ENCODE measurements around the gene RAB7B.

DNA sequence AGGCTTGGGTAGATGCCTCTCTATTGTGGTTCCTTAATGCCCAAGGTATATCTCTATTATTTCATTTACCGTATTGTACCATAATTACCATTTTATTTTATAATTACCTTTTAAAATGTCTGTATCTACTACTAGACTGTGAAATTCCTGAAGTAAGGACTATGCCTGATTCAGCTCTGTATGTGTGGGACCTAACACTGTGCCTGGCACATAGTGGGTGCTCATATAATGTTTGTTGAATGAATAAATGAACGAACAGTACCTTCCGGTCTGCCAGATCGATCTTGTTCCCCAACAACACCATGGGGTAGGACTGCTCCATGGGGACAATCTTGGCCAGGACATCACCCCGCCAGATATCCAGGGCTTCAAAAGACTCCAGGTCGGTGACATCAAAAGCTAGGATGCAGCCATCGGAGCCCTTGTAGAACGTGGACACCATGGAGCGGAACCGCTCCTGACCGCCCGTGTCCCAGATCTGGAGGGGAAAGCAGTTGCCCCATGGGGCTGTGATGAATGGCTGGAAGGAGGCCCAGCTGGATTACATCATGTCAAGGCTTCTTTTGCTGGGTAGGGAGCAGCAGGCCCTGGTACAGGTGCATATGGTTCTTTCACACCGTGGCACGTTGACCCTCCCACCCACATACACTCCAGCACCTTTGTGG is 10.8 kb downstream of the RAB7B start:
- TF ChIP-seq, protein P1, sequence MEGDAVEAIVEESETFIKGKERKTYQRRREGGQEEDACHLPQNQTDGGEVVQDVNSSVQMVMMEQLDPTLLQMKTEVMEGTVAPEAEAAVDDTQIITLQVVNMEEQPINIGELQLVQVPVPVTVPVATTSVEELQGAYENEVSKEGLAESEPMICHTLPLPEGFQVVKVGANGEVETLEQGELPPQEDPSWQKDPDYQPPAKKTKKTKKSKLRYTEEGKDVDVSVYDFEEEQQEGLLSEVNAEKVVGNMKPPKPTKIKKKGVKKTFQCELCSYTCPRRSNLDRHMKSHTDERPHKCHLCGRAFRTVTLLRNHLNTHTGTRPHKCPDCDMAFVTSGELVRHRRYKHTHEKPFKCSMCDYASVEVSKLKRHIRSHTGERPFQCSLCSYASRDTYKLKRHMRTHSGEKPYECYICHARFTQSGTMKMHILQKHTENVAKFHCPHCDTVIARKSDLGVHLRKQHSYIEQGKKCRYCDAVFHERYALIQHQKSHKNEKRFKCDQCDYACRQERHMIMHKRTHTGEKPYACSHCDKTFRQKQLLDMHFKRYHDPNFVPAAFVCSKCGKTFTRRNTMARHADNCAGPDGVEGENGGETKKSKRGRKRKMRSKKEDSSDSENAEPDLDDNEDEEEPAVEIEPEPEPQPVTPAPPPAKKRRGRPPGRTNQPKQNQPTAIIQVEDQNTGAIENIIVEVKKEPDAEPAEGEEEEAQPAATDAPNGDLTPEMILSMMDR (IDR thresholded peaks at IDR 0.05), result no peak
- TF ChIP-seq POLR2A (IDR thresholded peaks at IDR 0.05), result no peak
